Endothelial cell of umbilical vein (primary cell): ENCODE results near the gene RABEPK. TPM values are rescaled to one million over a fixed set of nuclear protein-coding genes. Genes with fewer than 3 reads are reported as not detected.

Source experiments
- BruUV-seq: library from RNA; stranded (reverse); fragments of 400-500 nt; replicated peaks from 2 replicates; lab custom pipeline; 2021; lab: Mats Ljungman, UMichigan
- CTCF ChIA-PET: fragments of 300-600, 350-600 bp; sonication (Branson Sonifier 250); formaldehyde crosslinking; loops from one replicate; lab custom pipeline; 2021; ENCODE audit warnings: antibody characterized with exemption, inconsistent platforms; lab: Charles Lee
- POLR2A ChIA-PET: fragments of 300-600, 350-600 bp; sonication (Branson Sonifier 250); formaldehyde crosslinking; loops from one replicate; lab custom pipeline; 2021; ENCODE audit warnings: antibody characterized with exemption, inconsistent platforms; lab: Charles Lee
- DNase-seq: peaks from one replicate; pipeline ENCODE4 v3.0.0-alpha.2; 2011; ENCODE audit warnings: low read depth, low spot score
- FAIRE-seq: peaks from 2 replicates; lab custom pipeline; 2011; peaks lifted over from hg19 to GRCh38; lab: Jason Lieb, UNC
- H2AFZ ChIP-seq: 2 replicates; pipeline ENCODE4 v1.6.0; 2012; ENCODE audit warnings: low read depth, low read length, control low read depth, inconsistent platforms
- H3K27ac ChIP-seq: 2 replicates; pipeline ENCODE4 v1.5.1; 2011; ENCODE audit warnings: low read depth, mild to moderate bottlenecking, control low read depth, low read length, moderate library complexity; ENCODE audit not compliant: insufficient read depth
- H3K27me3 ChIP-seq, 2 experiments: 2 replicates each; pipeline versions ENCODE4 v1.6.0 to v1.6.1; 2011; ENCODE audit warnings: low read length in 2 of 2, mixed read lengths in 1 of 2; ENCODE audit not compliant: control insufficient read depth in 2 of 2, insufficient read depth in 2 of 2
- H3K36me3 ChIP-seq, 2 experiments: 2 replicates in 1 of 2; 3 replicates in 1 of 2; pipeline ENCODE4 v1.5.1; 2011; ENCODE audit warnings: low read length in 2 of 2, mild to moderate bottlenecking in 1 of 2, moderate library complexity in 1 of 2; ENCODE audit not compliant: control insufficient read depth in 2 of 2, insufficient read depth in 2 of 2; ENCODE audit errors: extremely low read depth in 1 of 2
- H3K4me1 ChIP-seq: 3 replicates; pipeline ENCODE4 v1.5.1; 2011; ENCODE audit warnings: mild to moderate bottlenecking, low read length; ENCODE audit not compliant: control insufficient read depth, insufficient read depth; ENCODE audit errors: extremely low read depth
- H3K4me2 ChIP-seq: 2 replicates; pipeline ENCODE4 v1.6.1; 2011; ENCODE audit warnings: low read length, control low read depth, mixed read lengths; ENCODE audit not compliant: insufficient read depth
- H3K4me3 ChIP-seq, 3 experiments: fragments of 200-600 bp in 1 of 3; sonication (generic), shearing (Covaris generic) in 1 of 3; replicated peaks in 1 of 3; 2 replicates each; pipeline ENCODE4 v1.5.1; 2011 to 2016; ENCODE audit warnings: control low read depth in 3 of 3, low read length in 3 of 3, mild to moderate bottlenecking in 2 of 3, inconsistent platforms in 1 of 3, low read depth in 1 of 3, moderate library complexity in 1 of 3; ENCODE audit not compliant: insufficient read depth in 1 of 3
- H3K79me2 ChIP-seq: 2 replicates; pipeline ENCODE4 v1.6.0; 2012; ENCODE audit warnings: low read length, inconsistent platforms; ENCODE audit not compliant: control insufficient read depth, insufficient read depth
- H3K9ac ChIP-seq: replicated peaks from 2 replicates; pipeline ENCODE3; 2011; ENCODE audit warnings: low read length, control low read depth; ENCODE audit not compliant: insufficient read depth; ENCODE audit errors: extremely low read depth
- H3K9me1 ChIP-seq: replicated peaks from 3 replicates; pipeline ENCODE4 v1.6.0; 2011; ENCODE audit warnings: mild to moderate bottlenecking, low read length; ENCODE audit not compliant: control insufficient read depth, insufficient read depth; ENCODE audit errors: extremely low read depth
- H3K9me3 ChIP-seq: replicated peaks from 2 replicates; pipeline ENCODE4 v1.5.1; 2012; ENCODE audit warnings: low read length, inconsistent platforms; ENCODE audit not compliant: control insufficient read depth, insufficient read depth
- H4K20me1 ChIP-seq: replicated peaks from 2 replicates; pipeline ENCODE3; 2011; ENCODE audit warnings: mild to moderate bottlenecking, low read length; ENCODE audit not compliant: control insufficient read depth, insufficient read depth; ENCODE audit errors: extremely low read depth
- EZH2 ChIP-seq: IDR thresholded peaks from 2 replicates; pipeline ENCODE4 v1.6.1; 2012; ENCODE audit warnings: borderline replicate concordance, low read depth, mild to moderate bottlenecking, moderate library complexity, low read length, inconsistent platforms; ENCODE audit not compliant: severe bottlenecking
- FOS ChIP-seq: IDR thresholded peaks from 2 replicates; pipeline ENCODE4 v1.6.1; 2011; ENCODE audit warnings: mild to moderate bottlenecking, low read length, moderate library complexity, borderline replicate concordance; ENCODE audit not compliant: insufficient read depth
- GATA2 ChIP-seq: IDR thresholded peaks from 2 replicates; pipeline ENCODE4 v1.7.0; 2011; ENCODE audit warnings: low read depth, mild to moderate bottlenecking, moderate library complexity, mixed read lengths, low read length; ENCODE audit not compliant: insufficient read length, insufficient read depth
- JUN ChIP-seq: IDR thresholded peaks from 2 replicates; pipeline ENCODE4 v1.6.1; 2011; ENCODE audit warnings: borderline replicate concordance, low read depth; ENCODE audit not compliant: insufficient read length, insufficient read depth
- MYC ChIP-seq: IDR thresholded peaks from one replicate; pipeline ENCODE4 v1.6.1; 2011; ENCODE audit warnings: mild to moderate bottlenecking, low read depth, low read length
- POLR2A ChIP-seq: IDR thresholded peaks from 2 replicates; pipeline ENCODE4 v1.6.1; 2012; ENCODE audit warnings: low read depth, mild to moderate bottlenecking, control low read depth, low read length
- POLR2AphosphoS5 ChIP-seq: IDR thresholded peaks from 2 replicates; pipeline ENCODE4 v1.6.1; 2012; ENCODE audit warnings: low read depth, mild to moderate bottlenecking, control low read depth, low read length, moderate library complexity; ENCODE audit not compliant: insufficient read depth
- dilution Hi-C: fragments of 300-500 bp; cut with MboI; formaldehyde crosslinking; loops from one replicate; pipeline ENCODE4 v1.15.0; 2019; ENCODE audit warnings: low sequenced_read_pairs; ENCODE audit not compliant: extremely low pct_ligation_motif_present
- intact Hi-C: fragments of 100-400 bp; cut with micrococcal nuclease; formaldehyde crosslinking; loops from one replicate; pipeline ENCODE4 v1.10.0; 2022
- polyA plus RNA-seq, 4 experiments: library from polyadenylated mRNA; depleted of rRNA in 3 of 4; stranded (reverse) in 3 of 4; unstranded in 1 of 4; fragments of >200 nt; gene quantifications; 2 replicates each; pipeline versions ENCODE4 v1.2.1 to v1.2.3, GENCODE V29; 2011 to 2012; ENCODE audit warnings: missing spikeins in 1 of 4
- total RNA-seq: library from RNA; stranded (reverse); gene quantifications from 2 replicates; pipeline ENCODE4 v1.2.3, GENCODE V29; 2021
- TF ChIP-seq, protein P1 (sequence below): IDR thresholded peaks from 2 replicates; pipeline ENCODE4 v1.6.1; 2011; ENCODE audit not compliant: insufficient read depth, insufficient read length
- TF ChIP-seq, protein P2 (sequence below), 2 donors: IDR thresholded peaks; 1 replicate in 1 of 2; 2 replicates in 1 of 2; pipeline ENCODE4 v1.5.1; 2011; ENCODE audit warnings: low read length in 2 of 2, mild to moderate bottlenecking in 2 of 2, moderate library complexity in 2 of 2, control low read depth in 1 of 2, inconsistent platforms in 1 of 2, low read depth in 1 of 2; ENCODE audit not compliant: insufficient read depth in 1 of 2; ENCODE audit errors: extremely low read depth in 1 of 2

The RABEPK gene
- total and polyA plus RNA-seq, 2 donors (not counting 3 experiments of a cell fraction or from before 2014, with no cell fraction given), result 18.2 to 23.0 TPM

DNA sequence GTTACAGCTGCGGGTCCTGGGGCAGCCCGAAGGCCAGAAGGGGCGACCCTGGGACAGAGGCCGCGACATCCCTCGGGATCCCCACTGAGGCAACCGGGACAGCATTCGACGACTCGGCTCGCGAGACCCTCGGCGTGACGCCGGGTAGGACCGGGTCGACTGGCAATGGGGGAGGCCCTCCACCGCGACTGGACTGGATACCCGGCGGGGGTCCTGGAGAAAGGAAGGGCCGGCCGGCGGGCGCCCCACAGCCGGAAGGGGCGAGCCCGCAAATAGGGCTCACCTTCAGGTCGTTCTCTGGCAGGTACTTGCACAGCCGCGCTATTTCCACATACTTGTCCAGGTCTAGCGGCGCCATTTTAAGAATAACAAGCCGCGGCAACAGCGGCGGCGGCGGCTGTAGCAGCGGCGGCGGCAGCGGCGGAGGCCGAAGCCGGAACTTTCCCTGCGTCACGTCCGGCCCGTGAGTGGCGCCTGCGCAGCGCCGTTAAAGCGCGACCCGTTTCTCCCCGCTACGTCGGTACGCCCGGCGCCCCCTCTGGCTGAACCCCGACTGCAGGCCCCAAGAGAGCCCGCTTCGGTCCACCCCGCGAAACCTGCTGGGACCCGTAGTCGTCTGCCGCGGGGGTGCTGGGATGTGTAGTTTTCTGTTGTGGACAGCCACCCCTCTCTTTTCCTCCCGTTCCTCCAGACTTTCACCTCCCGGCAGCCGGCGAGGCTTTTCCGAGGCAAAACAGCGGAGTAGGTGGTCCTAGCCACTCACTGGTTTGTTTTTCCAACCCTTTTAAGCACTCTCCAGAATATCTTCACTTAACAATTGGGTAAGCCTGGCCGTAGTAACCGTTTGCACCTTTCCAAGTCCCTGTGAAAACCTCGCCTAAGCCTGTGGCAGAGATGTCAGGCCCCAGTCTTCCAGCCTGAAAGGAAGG is 10.7 kb upstream of the RABEPK start, which contains the start of gene PPP6C:
Gene PPP6C (minus strand): TSS at position 443 of the 929 bp plus-strand sequence. CDS start 85 bp downstream, at position 358.
- peak; percentile 4 for TF ChIP-seq FOS
- TF ChIP-seq, protein P1, sequence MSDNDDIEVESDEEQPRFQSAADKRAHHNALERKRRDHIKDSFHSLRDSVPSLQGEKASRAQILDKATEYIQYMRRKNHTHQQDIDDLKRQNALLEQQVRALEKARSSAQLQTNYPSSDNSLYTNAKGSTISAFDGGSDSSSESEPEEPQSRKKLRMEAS, result no peak
- no peak for TF ChIP-seq JUN
- no peak for TF ChIP-seq EZH2
- TF ChIP-seq, protein P2, sequence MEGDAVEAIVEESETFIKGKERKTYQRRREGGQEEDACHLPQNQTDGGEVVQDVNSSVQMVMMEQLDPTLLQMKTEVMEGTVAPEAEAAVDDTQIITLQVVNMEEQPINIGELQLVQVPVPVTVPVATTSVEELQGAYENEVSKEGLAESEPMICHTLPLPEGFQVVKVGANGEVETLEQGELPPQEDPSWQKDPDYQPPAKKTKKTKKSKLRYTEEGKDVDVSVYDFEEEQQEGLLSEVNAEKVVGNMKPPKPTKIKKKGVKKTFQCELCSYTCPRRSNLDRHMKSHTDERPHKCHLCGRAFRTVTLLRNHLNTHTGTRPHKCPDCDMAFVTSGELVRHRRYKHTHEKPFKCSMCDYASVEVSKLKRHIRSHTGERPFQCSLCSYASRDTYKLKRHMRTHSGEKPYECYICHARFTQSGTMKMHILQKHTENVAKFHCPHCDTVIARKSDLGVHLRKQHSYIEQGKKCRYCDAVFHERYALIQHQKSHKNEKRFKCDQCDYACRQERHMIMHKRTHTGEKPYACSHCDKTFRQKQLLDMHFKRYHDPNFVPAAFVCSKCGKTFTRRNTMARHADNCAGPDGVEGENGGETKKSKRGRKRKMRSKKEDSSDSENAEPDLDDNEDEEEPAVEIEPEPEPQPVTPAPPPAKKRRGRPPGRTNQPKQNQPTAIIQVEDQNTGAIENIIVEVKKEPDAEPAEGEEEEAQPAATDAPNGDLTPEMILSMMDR (IDR thresholded peaks at IDR 0.05; ENCODE audit: extremely low read depth in 1 of 2, insufficient read depth in 1 of 2, low read depth in 1 of 2, low read length in 2 of 2), result peak; percentile 76 to 88
- peak; percentile 91 for TF ChIP-seq POLR2AphosphoS5
- no peak for TF ChIP-seq GATA2
- TF ChIP-seq POLR2A, result peak; percentile 91
- TF ChIP-seq MYC, result no peak
- FAIRE-seq, result peak; percentile 95
- peak within 1 kb of the TSS; percentile 90 for H2AFZ ChIP-seq
- peak; percentile 98 for DNase-seq
- intact Hi-C loops (loop anchor here (1.0 to 5.0 kb wide), 3 partner anchors 11 to 327 kb away; partner anchors contain the start of genes ARPC5L, RABEPK, RPL35 and SCAI), dilution Hi-C loops (no loop called here)
- no peaks in the 10 kb centered on the region for H4K20me1 ChIP-seq
- peaks cover 42% of the 10 kb centered on the region for H3K79me2 ChIP-seq
- TSS peak; percentile 92 for BruUV-seq
- H3K27ac ChIP-seq, result peak within 1 kb of the TSS; percentile 66
- no peaks in the 10 kb centered on the region for H3K36me3 ChIP-seq
- ChIA-PET POLR2A (interaction anchor here (0.7 kb wide), 1 partner anchor 55 kb away, joined by 3 read pairs; no protein-coding TSS in a partner anchor), CTCF (interaction anchor here (0.7 to 1.4 kb wide), 2 partner anchors 46 to 52 kb away, joined by 3 to 4 read pairs; partner anchors contain the start of gene SCAI)
- H3K9me3 ChIP-seq, result no peaks in the 10 kb centered on the region
- H3K9me1 ChIP-seq, result no peaks in the 10 kb centered on the region
- H3K4me1 ChIP-seq, result peaks cover 7% of the 10 kb centered on the region
- H3K4me2 ChIP-seq, result peak within 1 kb of the TSS; percentile 88
- H3K4me3 ChIP-seq, result peak within 1 kb of the TSS; percentile 70 to 90 (median 78)
- H3K27me3 ChIP-seq, result no peaks in the 10 kb centered on the region
- H3K9ac ChIP-seq, result peak within 1 kb of the TSS; percentile 91
